ENCODE measurements around the gene HGD.

GRCh38 chr3:120678984-120679383 lies 3.1 kb downstream of the HGD start:
- TF ChIP-seq ZNF274 (IDR thresholded peaks at IDR 0.05; ENCODE audit: low read depth, low read length) = no peak
- TF ChIP-seq YY1 (IDR thresholded peaks at IDR 0.05; ENCODE audit: insufficient read depth, insufficient read length) = no peak
- TF ChIP-seq SUZ12 (IDR thresholded peaks at IDR 0.05; ENCODE audit: extremely low read depth, insufficient read depth, insufficient read length) = no peak
